Activated CD4-positive, alpha-beta memory T cell treated with anti-CD3 and anti-CD28 coated beads, Interleukin-2, amount 10 ng/mL, durations not matched to agents 7 days and 5 days (primary cell): ENCODE measurements around the gene XXYLT1. TPM values are rescaled to one million over a fixed set of nuclear protein-coding genes. Genes with fewer than 3 reads are reported as not detected.
A peak's percentile ranks its signal among the peaks of the same experiment; 100 is the strongest.
"Not testable (repeated sequence)": the region's sequence is repeated elsewhere in the genome, so short reads cannot be mapped to it uniquely, and the experiment has no call there.

Experiments used
- CTCF ChIA-PET: fragments of 350-600 bp; sonication (Branson Sonifier 250); formaldehyde crosslinking; loops from one replicate; lab custom pipeline; 2021; ENCODE audit warnings: antibody characterized with exemption, inconsistent platforms; lab: Charles Lee
- POLR2A ChIA-PET: fragments of 350-600 bp; sonication (Branson Sonifier 250); formaldehyde crosslinking; loops from one replicate; lab custom pipeline; 2021; ENCODE audit warnings: antibody characterized with exemption; lab: Charles Lee
- DNase-seq: peaks from one replicate; pipeline ENCODE4 v3.0.0-alpha.2; 2020
- H3K27ac Mint-ChIP-seq: one replicate; pipeline ENCODE4 v1.8.0; 2021; ENCODE audit warnings: mild to moderate bottlenecking, mixed read lengths
- H3K27me3 Mint-ChIP-seq: one replicate; pipeline ENCODE4 v1.8.0; 2021; ENCODE audit warnings: mixed read lengths
- H3K36me3 Mint-ChIP-seq: one replicate; pipeline ENCODE4 v1.8.0; 2021; ENCODE audit warnings: low read depth, mixed read lengths
- H3K4me1 Mint-ChIP-seq: one replicate; pipeline ENCODE4 v1.8.0; 2021; ENCODE audit warnings: mixed read lengths
- H3K4me3 Mint-ChIP-seq: one replicate; pipeline ENCODE4 v1.8.0; 2021; ENCODE audit warnings: mild to moderate bottlenecking, mixed read lengths
- H3K9me3 Mint-ChIP-seq: one replicate; pipeline ENCODE4 v1.8.0; 2021; ENCODE audit warnings: mixed read lengths
- total RNA-seq, 2 experiments: library from RNA; stranded (reverse); gene quantifications; one replicate each; pipeline ENCODE4 v1.2.3, GENCODE V29; 2021

The XXYLT1 gene
- total RNA-seq, 2 experiments from 2014 or later: 5.0 to 5.6 TPM

DNA sequence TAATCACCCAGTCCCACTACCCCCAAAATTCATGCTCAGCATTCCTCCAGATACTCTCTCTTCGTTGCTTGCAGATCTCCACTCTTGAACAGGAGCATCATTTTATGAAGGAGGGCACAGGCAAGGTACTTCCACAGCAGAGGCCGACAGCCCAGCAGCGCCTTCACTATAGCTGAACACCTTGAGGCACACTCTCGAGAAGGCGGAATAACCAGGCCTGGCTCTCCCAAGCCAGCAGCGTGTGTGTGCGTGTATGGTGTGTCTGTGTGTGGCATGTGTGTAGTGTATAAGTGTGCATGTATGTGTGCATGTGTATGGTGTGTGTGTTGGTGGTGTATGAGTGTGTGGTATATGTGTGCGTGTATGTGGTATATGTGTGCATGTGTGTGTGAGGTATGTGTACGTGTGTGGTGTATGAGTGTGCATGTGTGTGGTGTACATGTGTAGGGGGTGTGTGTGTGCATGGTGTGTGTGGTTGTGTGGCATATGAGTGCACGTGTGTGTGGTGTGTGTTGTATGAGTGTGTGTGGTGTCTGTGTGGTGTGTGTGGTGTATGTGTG, 161.8 kb downstream of the XXYLT1 start:
- ChIA-PET CTCF (interaction anchor here (5.6 kb wide), 1 partner anchor 427 kb away, joined by 47 read pairs; no protein-coding TSS in a partner anchor), POLR2A (no interaction called here)
- no peaks in the 10 kb centered on the region for H3K27me3 Mint-ChIP-seq
- H3K27ac Mint-ChIP-seq: no peak overlapping the region
- no peaks in the 10 kb centered on the region for H3K36me3 Mint-ChIP-seq
- no peak for DNase-seq
- H3K9me3 Mint-ChIP-seq: no peaks in the 10 kb centered on the region
- H3K4me1 Mint-ChIP-seq: peaks cover 4% of the 10 kb centered on the region
- no peak overlapping the region for H3K4me3 Mint-ChIP-seq

GRCh38 chr3:195107593-195107992, 163.4 kb downstream of the XXYLT1 start:
- DNase-seq: no peak
- ChIA-PET CTCF (interaction anchor here (1.1 to 5.6 kb wide), 5 partner anchors 9 to 425 kb away, joined by 4 to 47 read pairs (median 7); partner anchors contain the start of gene FAM43A), POLR2A (no interaction called here)
- Mint-ChIP-seq H3K27ac (no peak overlapping the region), H3K4me1 (peaks cover 5% of the 10 kb centered on the region), H3K27me3 (no peaks in the 10 kb centered on the region), H3K36me3 (no peaks in the 10 kb centered on the region), H3K4me3 (no peak overlapping the region), H3K9me3 (no peaks in the 10 kb centered on the region)

DNA sequence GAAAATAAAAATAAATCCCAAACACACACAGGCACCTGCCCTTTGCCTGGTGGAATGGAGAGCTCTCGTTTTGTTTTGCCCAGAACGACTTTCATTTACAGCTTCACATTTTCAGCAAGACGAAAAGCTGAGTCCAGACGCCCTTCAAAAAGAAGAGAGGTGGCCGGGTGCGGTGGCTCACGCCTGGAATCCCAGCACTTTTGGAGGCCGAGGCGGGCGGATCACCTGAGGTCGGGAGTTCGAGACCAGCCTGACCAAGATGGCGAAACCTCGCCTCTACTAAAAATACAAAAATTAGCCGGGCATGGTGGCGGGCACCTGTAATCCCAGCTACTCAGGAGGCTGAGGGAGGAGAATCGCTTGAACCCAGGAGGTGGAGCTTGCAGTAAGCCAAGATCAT, 163.9 kb downstream of the XXYLT1 start:
- H3K4me1 Mint-ChIP-seq, H3K27ac Mint-ChIP-seq, H3K27me3 Mint-ChIP-seq, H3K4me3 Mint-ChIP-seq, POLR2A ChIA-PET, H3K9me3 Mint-ChIP-seq, H3K36me3 Mint-ChIP-seq, DNase-seq: not testable (repeated sequence)
- CTCF ChIA-PET: interaction anchor here (0.7 to 5.6 kb wide), 15 partner anchors 8 to 443 kb away, joined by 3 to 47 read pairs (median 3); partner anchors contain the start of genes FAM43A and LSG1

DNA sequence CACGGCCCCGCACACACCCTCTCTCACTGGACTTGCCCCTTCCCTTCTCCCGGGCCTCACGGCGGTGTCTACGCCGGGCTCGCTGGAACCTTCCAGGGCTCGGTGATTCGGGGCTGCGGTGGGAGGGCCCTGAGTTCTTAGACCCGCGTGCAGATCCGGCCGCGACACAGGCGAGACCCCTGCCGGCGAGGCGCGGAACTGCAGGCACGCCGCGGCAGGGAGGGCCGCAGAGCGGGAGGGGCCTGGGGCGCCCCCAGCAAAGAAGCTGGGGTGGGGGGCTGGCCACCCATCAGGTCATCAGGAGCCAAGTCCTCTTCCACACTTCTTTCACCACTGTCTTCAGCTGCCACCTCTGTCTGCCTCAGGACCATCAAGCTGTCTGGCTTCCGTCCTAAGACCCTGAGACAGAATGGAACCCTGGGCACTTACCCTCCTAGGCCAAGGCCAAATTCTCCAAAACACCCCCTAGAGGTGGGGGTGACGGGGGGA, 164.5 kb downstream of the XXYLT1 start:
- no peaks in the 10 kb centered on the region for H3K36me3 Mint-ChIP-seq
- DNase-seq: peak; percentile 62
- peaks cover 10% of the 10 kb centered on the region for H3K4me1 Mint-ChIP-seq
- POLR2A ChIA-PET: no interaction called here
- no peak overlapping the region for H3K4me3 Mint-ChIP-seq
- H3K27me3 Mint-ChIP-seq: no peaks in the 10 kb centered on the region
- H3K27ac Mint-ChIP-seq: no peak overlapping the region
- no peaks in the 10 kb centered on the region for H3K9me3 Mint-ChIP-seq
- CTCF ChIA-PET: interaction anchor here (0.7 to 5.6 kb wide), 16 partner anchors 8 to 444 kb away, joined by 3 to 47 read pairs (median 3); partner anchors contain the start of genes FAM43A and LSG1

GRCh38 chr3:195105841-195106417, 165.0 kb downstream of the XXYLT1 start:
- no peak for DNase-seq
- Mint-ChIP-seq H3K9me3 (no peaks in the 10 kb centered on the region), H3K4me3 (no peak overlapping the region), H3K27ac (no peak overlapping the region), H3K27me3 (no peaks in the 10 kb centered on the region), H3K36me3 (no peaks in the 10 kb centered on the region), H3K4me1 (peaks cover 16% of the 10 kb centered on the region)
- CTCF ChIA-PET: interaction anchor here (0.7 to 5.6 kb wide), 9 partner anchors 25 to 444 kb away, joined by 3 to 47 read pairs (median 4); partner anchors contain the start of genes FAM43A and LSG1
- POLR2A ChIA-PET: no interaction called here

DNA sequence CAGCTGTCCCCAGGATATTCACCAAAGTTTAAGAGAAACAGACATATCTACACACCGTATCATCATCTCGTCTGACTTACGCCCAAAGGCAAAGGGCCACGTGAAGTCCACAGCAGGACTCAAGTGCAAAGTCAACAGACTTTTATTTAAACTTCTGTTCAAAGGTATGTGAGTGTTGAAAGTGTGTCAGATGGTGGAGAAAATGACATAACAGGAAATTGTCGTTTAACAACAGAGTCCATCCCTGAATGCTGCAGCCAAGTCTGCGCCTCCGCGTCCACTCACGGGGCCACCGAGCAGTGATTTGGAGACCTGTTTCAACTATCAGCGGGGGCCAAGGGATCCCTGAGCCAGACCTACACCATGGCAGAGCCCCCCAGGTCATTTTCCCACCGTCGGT, 165.6 kb downstream of the XXYLT1 start:
- no peaks in the 10 kb centered on the region for H3K9me3 Mint-ChIP-seq
- CTCF ChIA-PET: interaction anchor here (0.7 to 5.6 kb wide), 4 partner anchors 418 to 434 kb away, joined by 4 to 47 read pairs (median 4); partner anchors contain the start of gene LSG1
- H3K4me3 Mint-ChIP-seq: no peak overlapping the region
- H3K27me3 Mint-ChIP-seq: no peaks in the 10 kb centered on the region
- POLR2A ChIA-PET: no interaction called here
- DNase-seq: no peak
- peaks cover 16% of the 10 kb centered on the region for H3K4me1 Mint-ChIP-seq
- H3K27ac Mint-ChIP-seq: no peak overlapping the region
- no peaks in the 10 kb centered on the region for H3K36me3 Mint-ChIP-seq

- POLR2A ChIA-PET: interaction anchor here (1.0 kb wide), 1 partner anchor 101 kb away, joined by 3 read pairs; no protein-coding TSS in a partner anchor
- CTCF ChIA-PET: interaction anchor here (0.7 to 5.6 kb wide), 3 partner anchors 129 to 422 kb away, joined by 3 to 47 read pairs (median 4); no protein-coding TSS in a partner anchor
- no peak for DNase-seq
- Mint-ChIP-seq H3K4me1 (peaks cover 16% of the 10 kb centered on the region), H3K27me3 (no peaks in the 10 kb centered on the region), H3K4me3 (no peak overlapping the region), H3K9me3 (no peaks in the 10 kb centered on the region), H3K36me3 (no peaks in the 10 kb centered on the region), H3K27ac (no peak overlapping the region)
Measured at GRCh38 chr3:195104340-195104739, 166.6 kb downstream of the XXYLT1 start.

DNA sequence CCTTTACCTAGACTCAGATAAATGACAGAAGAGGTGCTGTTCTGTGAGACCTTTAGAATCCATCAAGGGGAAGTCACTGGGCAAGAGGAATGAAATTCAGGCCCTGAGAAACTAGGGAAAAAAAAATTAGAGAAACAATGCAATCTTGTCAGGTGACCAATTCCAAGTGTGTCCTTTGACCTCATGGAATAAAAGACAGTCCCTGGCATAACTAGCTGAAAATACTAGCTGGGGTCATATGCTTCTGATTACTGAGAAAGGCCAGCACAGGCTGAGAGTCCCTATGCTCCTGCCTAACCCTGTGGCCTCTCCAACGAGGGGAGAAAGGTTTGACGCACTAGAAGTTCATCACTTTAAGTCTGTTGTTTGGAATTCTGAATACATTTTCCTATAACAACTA, 167.3 kb downstream of the XXYLT1 start:
- ChIA-PET CTCF (interaction anchor here (5.6 kb wide), 1 partner anchor 421 kb away, joined by 47 read pairs; no protein-coding TSS in a partner anchor), POLR2A (interaction anchor here (1.0 kb wide), 1 partner anchor 100 kb away, joined by 3 read pairs; no protein-coding TSS in a partner anchor)
- H3K36me3 Mint-ChIP-seq: no peaks in the 10 kb centered on the region
- no peak for DNase-seq
- no peak overlapping the region for H3K4me3 Mint-ChIP-seq
- H3K27ac Mint-ChIP-seq: no peak overlapping the region
- peaks cover 16% of the 10 kb centered on the region for H3K4me1 Mint-ChIP-seq
- H3K27me3 Mint-ChIP-seq: no peaks in the 10 kb centered on the region
- no peaks in the 10 kb centered on the region for H3K9me3 Mint-ChIP-seq

GRCh38 chr3:195102609-195103467, 168.1 kb downstream of the XXYLT1 start:
- CTCF ChIA-PET: no interaction called here

GRCh38 chr3:195101927-195102608, 168.9 kb downstream of the XXYLT1 start:
- no peak for DNase-seq
- Mint-ChIP-seq H3K9me3 (no peaks in the 10 kb centered on the region), H3K4me1 (peaks cover 19% of the 10 kb centered on the region), H3K27ac (no peak overlapping the region), H3K4me3 (no peak overlapping the region), H3K36me3 (no peaks in the 10 kb centered on the region), H3K27me3 (no peaks in the 10 kb centered on the region)
- CTCF ChIA-PET: no interaction called here
- POLR2A ChIA-PET: no interaction called here

More at GRCh38 chr3:195102609-195103467, 168.1 kb downstream of the XXYLT1 start:
- H3K27me3 Mint-ChIP-seq: no peaks in the 10 kb centered on the region
- H3K27ac Mint-ChIP-seq: no peak overlapping the region
- no peaks in the 10 kb centered on the region for H3K36me3 Mint-ChIP-seq
- peaks cover 18% of the 10 kb centered on the region for H3K4me1 Mint-ChIP-seq
- POLR2A ChIA-PET: no interaction called here
- H3K9me3 Mint-ChIP-seq: no peaks in the 10 kb centered on the region
- no peak for DNase-seq
- H3K4me3 Mint-ChIP-seq: no peak overlapping the region

DNA sequence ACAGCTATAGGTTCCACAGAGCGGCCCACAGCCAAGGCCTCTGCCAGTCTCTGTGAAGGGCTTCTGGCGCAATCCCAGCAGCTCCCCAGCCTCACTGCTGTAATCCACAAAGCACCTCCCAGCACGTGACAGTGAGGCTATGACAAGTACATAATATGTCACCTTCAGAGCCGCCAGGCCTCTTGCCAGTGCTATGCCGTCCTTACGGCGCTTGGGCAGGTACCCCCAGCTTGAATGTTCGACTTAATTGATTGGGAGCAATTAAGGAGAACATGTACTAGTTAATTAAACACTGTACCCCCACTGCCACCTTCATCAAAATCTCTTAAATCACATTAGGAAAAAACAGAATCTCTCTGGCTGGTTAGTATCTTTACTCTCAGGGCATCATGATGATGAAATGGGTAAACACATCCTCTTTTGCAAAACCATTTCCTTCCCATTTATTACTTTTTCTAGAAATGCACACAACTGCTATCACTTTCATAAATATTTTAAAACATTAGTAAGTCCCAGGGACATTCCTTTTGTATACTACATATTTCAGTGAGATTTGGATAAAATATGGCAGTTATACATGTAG, 169.9 kb downstream of the XXYLT1 start:
- H3K4me3 Mint-ChIP-seq: no peak overlapping the region

More for the DNA sequence above, 169.9 kb downstream of the XXYLT1 start:
- Mint-ChIP-seq H3K36me3 (no peaks in the 10 kb centered on the region), H3K4me1 (peaks cover 16% of the 10 kb centered on the region), H3K27ac (no peak overlapping the region), H3K27me3 (no peaks in the 10 kb centered on the region), H3K9me3 (no peaks in the 10 kb centered on the region)
- no peak for DNase-seq
- ChIA-PET POLR2A (no interaction called here), CTCF (no interaction called here)
